Measurements from ENCODE around the gene DDHD1.

DDHD1 gene

GRCh38 chr14:53017837-53018236 is 135.3 kb downstream of the DDHD1 start:
- no peak for TF ChIP-seq SPI1 (IDR thresholded peaks at IDR 0.05; ENCODE audit: borderline replicate concordance, low read depth)
- no peak for TF ChIP-seq CTCF (IDR thresholded peaks at IDR 0.05; ENCODE audit: insufficient read depth, low read length)
- no peak for TF ChIP-seq GABPA (IDR thresholded peaks at IDR 0.05; ENCODE audit: low read depth)
- TF ChIP-seq POLR2AphosphoS5 (IDR thresholded peaks at IDR 0.05; ENCODE audit: low read depth), result no peak
- TF ChIP-seq REST (IDR thresholded peaks at IDR 0.05; ENCODE audit: insufficient replicate concordance, low read depth), result no peak
- H3K27ac ChIP-seq (replicated peaks), result no peak overlapping the region
- no peak overlapping the region for H3K4me3 ChIP-seq (replicated peaks; ENCODE audit: insufficient read depth, low read length)

GRCh38 chr14:53016919-53017318 is 136.2 kb downstream of the DDHD1 start:
- Histone ChIP-seq H3K4me3 (replicated peaks; ENCODE audit: insufficient read depth, low read length) (no peak overlapping the region), H3K27ac (replicated peaks) (no peak overlapping the region), H3K27me3 (ENCODE audit: insufficient read depth, poor library complexity, severe bottlenecking) (no peaks in the 10 kb centered on the region)
- DNase-seq (ENCODE audit: low read depth in 1 of 2, low spot score in 1 of 2), result no peak
- no peak for TF ChIP-seq CTCF (IDR thresholded peaks at IDR 0.05; ENCODE audit: insufficient read depth, low read length)
- no peak for TF ChIP-seq POLR2AphosphoS5 (IDR thresholded peaks at IDR 0.05; ENCODE audit: low read depth)
- TF ChIP-seq GABPA (IDR thresholded peaks at IDR 0.05; ENCODE audit: low read depth), result no peak
- TF ChIP-seq REST (IDR thresholded peaks at IDR 0.05; ENCODE audit: insufficient replicate concordance, low read depth), result no peak

More at GRCh38 chr14:53017837-53018236, 135.3 kb downstream of the DDHD1 start:
- no peak for DNase-seq (ENCODE audit: low read depth in 1 of 2, low spot score in 1 of 2)
- H3K27me3 ChIP-seq (ENCODE audit: insufficient read depth, poor library complexity, severe bottlenecking), result no peaks in the 10 kb centered on the region

- no peak for TF ChIP-seq SPI1 (IDR thresholded peaks at IDR 0.05; ENCODE audit: borderline replicate concordance, low read depth)
- TF ChIP-seq GABPA (IDR thresholded peaks at IDR 0.05; ENCODE audit: low read depth), result no peak
- no peak for TF ChIP-seq REST (IDR thresholded peaks at IDR 0.05; ENCODE audit: insufficient replicate concordance, low read depth)
- no peak for TF ChIP-seq CTCF (IDR thresholded peaks at IDR 0.05; ENCODE audit: insufficient read depth, low read length)
- no peak for TF ChIP-seq POLR2AphosphoS5 (IDR thresholded peaks at IDR 0.05; ENCODE audit: low read depth)
- no peak for DNase-seq (ENCODE audit: low read depth in 1 of 2, low spot score in 1 of 2)
- no peak overlapping the region for H3K4me3 ChIP-seq (replicated peaks; ENCODE audit: insufficient read depth, low read length)
- no peak overlapping the region for H3K27ac ChIP-seq (replicated peaks)
- no peaks in the 10 kb centered on the region for H3K27me3 ChIP-seq (ENCODE audit: insufficient read depth, poor library complexity, severe bottlenecking)
These were observed 136.6 kb downstream of the DDHD1 start for GRCh38 chr14:53016491-53016890.

Measured in HL-60 (cell line).